Hippocampal formation (tissue), 2 donors: ENCODE measurements around the gene FAM222A.

Experiments used
- DNase-seq, 2 donors: peaks; one replicate each; lab custom pipeline; 2025; lab: John Stamatoyannopoulos, UW

FAM222A gene

GRCh38 chr12:109725321-109726105 is 11.9 kb downstream of the FAM222A start:
- DNase-seq = peak; percentile 77 to 81

- DNase-seq = no peak
Measured at GRCh38 chr12:109726106-109726497, 12.5 kb downstream of the FAM222A start.

- peak in 1 of 2 donors; percentile 59 for DNase-seq
Measured at GRCh38 chr12:109726511-109727038, 12.9 kb downstream of the FAM222A start.

- peak; percentile 91 to 92 for DNase-seq
Measured at GRCh38 chr12:109727039-109727723, 13.6 kb downstream of the FAM222A start.

- no peak for DNase-seq
Measured at GRCh38 chr12:109727746-109728726, 14.4 kb downstream of the FAM222A start.

- DNase-seq = no peak
Measured at GRCh38 chr12:109728921-109729320, 15.3 kb downstream of the FAM222A start.

- peak in 1 of 2 donors; percentile 28 for DNase-seq
Measured at GRCh38 chr12:109729371-109729781, 15.8 kb downstream of the FAM222A start.

- no peak for DNase-seq
Measured at GRCh38 chr12:109729801-109730200, 16.2 kb downstream of the FAM222A start.

GRCh38 chr12:109730306-109731145 is 16.9 kb downstream of the FAM222A start:
- no peak for DNase-seq

GRCh38 chr12:109731231-109731731 is 17.7 kb downstream of the FAM222A start:
- no peak for DNase-seq

GRCh38 chr12:109731806-109732205 is 18.2 kb downstream of the FAM222A start:
- no peak for DNase-seq

- no peak for DNase-seq
Measured at GRCh38 chr12:109732321-109733305, 19.0 kb downstream of the FAM222A start.

- DNase-seq = no peak
Measured at GRCh38 chr12:109734219-109735000, 20.8 kb downstream of the FAM222A start.

- DNase-seq = no peak
Measured at GRCh38 chr12:109735051-109735521, 21.5 kb downstream of the FAM222A start.

GRCh38 chr12:109735825-109736551 is 22.4 kb downstream of the FAM222A start:
- no peak for DNase-seq

GRCh38 chr12:109736552-109737108 is 23.0 kb downstream of the FAM222A start:
- no peak for DNase-seq

GRCh38 chr12:109737126-109737525 is 23.5 kb downstream of the FAM222A start:
- DNase-seq = no peak
